ENCODE measurements around the gene SLC35D3. TPM values are rescaled to one million over a fixed set of nuclear protein-coding genes. Genes with fewer than 3 reads are reported as not detected.

Gene SLC35D3
- total and polyA plus RNA-seq, 2 donors (not counting 1 experiment from before 2014, with no cell fraction given): not detected

DNA sequence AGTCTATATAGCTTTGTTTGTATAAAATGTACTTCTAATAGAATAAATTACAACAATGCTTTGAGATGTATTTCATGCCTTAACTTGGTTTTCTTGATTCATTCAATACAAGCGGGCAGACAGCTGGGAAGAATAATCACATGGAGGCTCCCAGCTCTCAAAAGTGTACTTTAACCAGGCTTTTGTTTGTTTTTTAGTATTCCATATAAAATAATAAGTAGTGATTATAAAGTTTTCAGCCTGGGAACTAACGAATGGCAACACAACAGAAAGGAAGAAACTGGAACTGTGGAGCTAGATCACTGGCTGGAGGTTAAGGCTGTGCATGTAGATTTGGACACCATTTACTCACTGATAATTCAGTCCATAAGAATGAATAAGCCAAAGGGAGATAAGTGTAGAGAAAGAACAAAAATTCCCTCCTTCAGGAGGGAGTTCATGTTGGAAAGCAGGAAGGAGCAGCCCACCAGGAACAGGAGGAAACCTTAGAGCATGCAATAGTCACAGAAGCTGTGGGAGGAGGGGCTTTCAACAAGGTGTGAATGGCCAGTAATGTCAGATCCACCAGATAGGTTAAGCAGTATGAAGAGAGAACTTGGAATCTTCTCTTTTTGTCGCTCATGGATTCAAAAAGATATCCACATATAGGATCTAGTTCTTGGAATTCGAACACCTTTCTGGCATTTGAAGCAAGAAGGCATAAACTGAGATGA lies 41.2 kb upstream of the SLC35D3 start:
- Histone ChIP-seq H3K4me3 (ENCODE audit: control extremely low read depth in 1 of 5, extremely low read depth in 1 of 5, insufficient read depth in 1 of 5, low read depth in 2 of 5, low read length in 4 of 5) (no peak overlapping the region), H2AFZ (ENCODE audit: insufficient read depth, low read depth, low read length, poor library complexity, severe bottlenecking) (no peak overlapping the region), H3K9ac (ENCODE audit: low read length) (no peak overlapping the region), H4K20me1 (ENCODE audit: control insufficient read depth, insufficient read depth, low read length, poor library complexity, severe bottlenecking) (no peaks in the 10 kb centered on the region), H3K4me2 (replicated peaks; ENCODE audit: low read depth, low read length, poor library complexity, severe bottlenecking) (no peak overlapping the region), H3K27ac (ENCODE audit: low read length in 2 of 2) (no peak overlapping the region), H3K36me3 (replicated peaks in 1 of 2; ENCODE audit: control extremely low read depth in 1 of 2, control insufficient read depth in 1 of 2, extremely low read depth in 1 of 2, insufficient read depth in 2 of 2, low read length in 1 of 2) (no peaks in the 10 kb centered on the region), H3K9me3 (ENCODE audit: control extremely low read depth in 1 of 3, control insufficient read depth in 2 of 3, insufficient read depth in 1 of 3, low read length in 2 of 3) (peaks cover 0 to 5% (median 0%) of the 10 kb centered on the region in 3 donors), H3K79me2 (ENCODE audit: control insufficient read depth, insufficient read depth, low read length) (no peaks in the 10 kb centered on the region), H3K27me3 (replicated peaks in 1 of 4; ENCODE audit: control extremely low read depth in 1 of 4, control insufficient read depth in 3 of 4, insufficient read depth in 4 of 4, low read length in 3 of 4) (no peaks in the 10 kb centered on the region), H3K4me1 (ENCODE audit: control insufficient read depth in 2 of 2, insufficient read depth in 2 of 2, low read length in 2 of 2) (no peaks in the 10 kb centered on the region)
- ChIA-PET CTCF (no interaction called here), POLR2A (no interaction called here)
- H3K27ac Mint-ChIP-seq: no peak overlapping the region
- H3K4me1 Mint-ChIP-seq: no peaks in the 10 kb centered on the region
- TF ChIP-seq EZH2 (IDR thresholded peaks at IDR 0.05; ENCODE audit: borderline replicate concordance, insufficient read depth, low read depth, low read length, poor library complexity, severe bottlenecking): no peak
- TF ChIP-seq, protein P1, sequence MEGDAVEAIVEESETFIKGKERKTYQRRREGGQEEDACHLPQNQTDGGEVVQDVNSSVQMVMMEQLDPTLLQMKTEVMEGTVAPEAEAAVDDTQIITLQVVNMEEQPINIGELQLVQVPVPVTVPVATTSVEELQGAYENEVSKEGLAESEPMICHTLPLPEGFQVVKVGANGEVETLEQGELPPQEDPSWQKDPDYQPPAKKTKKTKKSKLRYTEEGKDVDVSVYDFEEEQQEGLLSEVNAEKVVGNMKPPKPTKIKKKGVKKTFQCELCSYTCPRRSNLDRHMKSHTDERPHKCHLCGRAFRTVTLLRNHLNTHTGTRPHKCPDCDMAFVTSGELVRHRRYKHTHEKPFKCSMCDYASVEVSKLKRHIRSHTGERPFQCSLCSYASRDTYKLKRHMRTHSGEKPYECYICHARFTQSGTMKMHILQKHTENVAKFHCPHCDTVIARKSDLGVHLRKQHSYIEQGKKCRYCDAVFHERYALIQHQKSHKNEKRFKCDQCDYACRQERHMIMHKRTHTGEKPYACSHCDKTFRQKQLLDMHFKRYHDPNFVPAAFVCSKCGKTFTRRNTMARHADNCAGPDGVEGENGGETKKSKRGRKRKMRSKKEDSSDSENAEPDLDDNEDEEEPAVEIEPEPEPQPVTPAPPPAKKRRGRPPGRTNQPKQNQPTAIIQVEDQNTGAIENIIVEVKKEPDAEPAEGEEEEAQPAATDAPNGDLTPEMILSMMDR (IDR thresholded peaks at IDR 0.05): no peak
- WGBS (ENCODE audit: insufficient coverage): no CpG with 5 or more reads among the region's 4 CpGs
- H3K4me3 Mint-ChIP-seq: no peak overlapping the region
- no peaks in the 10 kb centered on the region for H3K27me3 Mint-ChIP-seq
- intact Hi-C loops (cut with micrococcal nuclease): no loop called here
- no peak for ATAC-seq (ENCODE audit: low read depth)
- DNase-seq: no peak
- H3K9me3 Mint-ChIP-seq (ENCODE audit: insufficient read depth): peaks cover 3% of the 10 kb centered on the region

DNA sequence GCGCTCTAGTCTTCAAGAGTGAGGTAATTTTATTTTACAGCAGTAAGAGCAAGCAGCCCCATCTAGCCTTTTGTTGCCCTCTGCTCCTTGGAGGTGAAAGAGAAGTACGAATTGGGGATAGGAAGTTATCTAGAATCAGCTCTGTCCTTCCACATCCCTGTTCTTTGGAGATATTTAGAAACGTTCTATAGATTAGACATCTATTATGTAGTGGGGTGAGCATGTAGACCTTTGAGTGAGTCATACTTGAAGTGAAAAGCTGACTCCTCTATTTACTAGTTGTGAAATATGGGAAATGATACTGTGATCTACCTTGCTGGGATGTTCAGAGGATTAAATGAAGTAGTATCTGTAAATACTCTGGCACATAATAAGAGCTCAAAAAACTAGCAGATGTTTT lies 36.0 kb upstream of the SLC35D3 start:
- ChIA-PET CTCF (interaction anchor here (1.3 kb wide), 1 partner anchor 242 kb away, joined by 3 read pairs; no protein-coding TSS in a partner anchor), POLR2A (no interaction called here)
- Histone ChIP-seq H3K27ac (ENCODE audit: low read length in 2 of 2) (no peak overlapping the region), H4K20me1 (ENCODE audit: control insufficient read depth, insufficient read depth, low read length, poor library complexity, severe bottlenecking) (no peaks in the 10 kb centered on the region), H3K79me2 (ENCODE audit: control insufficient read depth, insufficient read depth, low read length) (no peaks in the 10 kb centered on the region), H3K9ac (ENCODE audit: low read length) (no peak overlapping the region), H3K4me1 (ENCODE audit: control insufficient read depth in 2 of 2, insufficient read depth in 2 of 2, low read length in 2 of 2) (peaks cover 0 to 12% of the 10 kb centered on the region in 2 donors), H3K4me2 (replicated peaks; ENCODE audit: low read depth, low read length, poor library complexity, severe bottlenecking) (no peak overlapping the region), H3K36me3 (replicated peaks in 1 of 2; ENCODE audit: control extremely low read depth in 1 of 2, control insufficient read depth in 1 of 2, extremely low read depth in 1 of 2, insufficient read depth in 2 of 2, low read length in 1 of 2) (no peaks in the 10 kb centered on the region), H2AFZ (ENCODE audit: insufficient read depth, low read depth, low read length, poor library complexity, severe bottlenecking) (no peak overlapping the region), H3K9me3 (ENCODE audit: control extremely low read depth in 1 of 3, control insufficient read depth in 2 of 3, insufficient read depth in 1 of 3, low read length in 2 of 3) (no peaks in the 10 kb centered on the region), H3K4me3 (ENCODE audit: control extremely low read depth in 1 of 5, extremely low read depth in 1 of 5, insufficient read depth in 1 of 5, low read depth in 2 of 5, low read length in 4 of 5) (no peak overlapping the region), H3K27me3 (replicated peaks in 1 of 4; ENCODE audit: control extremely low read depth in 1 of 4, control insufficient read depth in 3 of 4, insufficient read depth in 4 of 4, low read length in 3 of 4) (no peaks in the 10 kb centered on the region)
- Mint-ChIP-seq H3K9me3 (ENCODE audit: insufficient read depth) (no peaks in the 10 kb centered on the region), H3K4me3 (no peak overlapping the region), H3K4me1 (peaks cover 13% of the 10 kb centered on the region), H3K27ac (no peak overlapping the region), H3K27me3 (no peaks in the 10 kb centered on the region)
- no peak for TF ChIP-seq EZH2 (IDR thresholded peaks at IDR 0.05; ENCODE audit: borderline replicate concordance, insufficient read depth, low read depth, low read length, poor library complexity, severe bottlenecking)
- TF ChIP-seq, protein P1 (IDR thresholded peaks at IDR 0.05): no peak
- WGBS (ENCODE audit: insufficient coverage): no CpG with 5 or more reads among the region's 3 CpGs
- intact Hi-C loops (cut with micrococcal nuclease): no loop called here
- ATAC-seq (ENCODE audit: low read depth) (no peak), DNase-seq (no peak)

Data from B cell (primary cell).